OCI-LY3 (cell line): ENCODE measurements around the gene C21orf91.

Experiments
- H2AFZ ChIP-seq: fragments of 200-600, 300-600 bp; shearing (Covaris generic); 2 replicates; pipeline ENCODE4 v1.6.0; 2014; ENCODE audit warnings: antibody characterized with exemption, low read depth, low read length
- H3K27ac ChIP-seq: fragments of 200-600, 300-600 bp; sonication (generic); 2 replicates; pipeline ENCODE4 v1.5.1; 2014; ENCODE audit warnings: mild to moderate bottlenecking, low read length, moderate library complexity, mixed read lengths
- H3K27me3 ChIP-seq: fragments of 200-600, 300-600 bp; sonication (generic); 2 replicates; pipeline ENCODE4 v1.6.1; 2014; ENCODE audit warnings: low read depth, low read length, mixed read lengths
- H3K36me3 ChIP-seq: fragments of 200-600, 300-600 bp; sonication (generic); replicated peaks from 2 replicates; pipeline ENCODE3; 2014; ENCODE audit warnings: low read depth, low read length, mixed read lengths
- H3K4me1 ChIP-seq: fragments of 300-600, 200-600 bp; sonication (generic); 2 replicates; pipeline ENCODE4 v1.6.1; 2014; ENCODE audit warnings: low read length, mixed read lengths
- H3K4me2 ChIP-seq: fragments of 200-600, 300-600 bp; sonication (generic); 2 replicates; pipeline ENCODE4 v1.6.1; 2014; ENCODE audit warnings: low read length, mixed read lengths
- H3K4me3 ChIP-seq: fragments of 300-600, 200-600 bp; sonication (generic); 2 replicates; pipeline ENCODE4 v1.5.1; 2014; ENCODE audit warnings: antibody characterized with exemption, mild to moderate bottlenecking, low read length, moderate library complexity
- H3K79me2 ChIP-seq: fragments of 300-600, 200-600 bp; shearing (Covaris generic); 2 replicates; pipeline ENCODE4 v1.6.1; 2014; ENCODE audit warnings: mild to moderate bottlenecking, low read length, mixed read lengths
- H3K9ac ChIP-seq: fragments of 300-600, 200-600 bp; shearing (Covaris generic); 2 replicates; pipeline ENCODE4 v1.6.0; 2014; ENCODE audit warnings: mild to moderate bottlenecking, low read length, moderate library complexity
- H3K9me3 ChIP-seq: fragments of 200-600, 300-600 bp; shearing (Covaris generic); 2 replicates; pipeline ENCODE4 v1.6.1; 2014; ENCODE audit warnings: low read length, mixed read lengths; ENCODE audit not compliant: insufficient read depth
- H4K20me1 ChIP-seq: fragments of 200-600, 300-600 bp; sonication (generic); 2 replicates; pipeline ENCODE4 v1.6.1; 2016; ENCODE audit warnings: low read length, mixed read lengths; ENCODE audit not compliant: insufficient read depth
- EZH2phosphoT487 ChIP-seq: fragments of 200-600 bp; shearing (Covaris generic); IDR thresholded peaks from 2 replicates; pipeline ENCODE4 v1.6.1; 2018; ENCODE audit warnings: antibody characterized with exemption, mixed run types, low read depth
- TF ChIP-seq, protein P1 (sequence below): fragments of 200-600, 300-600 bp; sonication (generic); IDR thresholded peaks from 2 replicates; pipeline ENCODE4 v1.5.1; 2014; ENCODE audit warnings: antibody characterized with exemption, low read length, low read depth

The C21orf91 gene

DNA sequence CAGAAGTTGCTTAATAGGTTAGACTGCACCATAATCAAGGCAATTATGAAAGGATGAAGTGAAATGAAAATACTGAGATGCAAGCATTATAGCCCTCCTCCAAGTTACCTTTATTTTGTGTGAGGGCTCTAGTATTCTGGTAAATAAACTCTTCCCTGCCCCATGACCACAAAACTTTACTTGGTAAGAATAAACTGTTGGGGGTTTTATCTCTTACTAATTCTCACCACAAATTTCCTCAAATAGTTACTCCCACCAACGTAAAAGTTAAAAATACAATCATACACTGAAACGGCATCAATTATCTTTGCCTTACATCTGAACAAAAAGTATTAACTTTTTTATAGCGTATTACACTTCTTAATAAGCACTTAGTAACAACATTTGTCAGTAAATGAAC lies 29.5 kb downstream of the C21orf91 start:
- Histone ChIP-seq H3K79me2 (no peaks in the 10 kb centered on the region), H3K4me3 (no peak overlapping the region), H3K36me3 (peaks cover 31% of the 10 kb centered on the region), H4K20me1 (no peaks in the 10 kb centered on the region), H2AFZ (no peak overlapping the region), H3K9ac (no peak overlapping the region), H3K9me3 (peaks cover 12% of the 10 kb centered on the region; the same call in 1 of the 2 replicates), H3K27me3 (no peaks in the 10 kb centered on the region), H3K4me2 (no peak overlapping the region), H3K27ac (no peak overlapping the region), H3K4me1 (peaks cover 41% of the 10 kb centered on the region)
- TF ChIP-seq EZH2phosphoT487, result no peak
- TF ChIP-seq, protein P1, sequence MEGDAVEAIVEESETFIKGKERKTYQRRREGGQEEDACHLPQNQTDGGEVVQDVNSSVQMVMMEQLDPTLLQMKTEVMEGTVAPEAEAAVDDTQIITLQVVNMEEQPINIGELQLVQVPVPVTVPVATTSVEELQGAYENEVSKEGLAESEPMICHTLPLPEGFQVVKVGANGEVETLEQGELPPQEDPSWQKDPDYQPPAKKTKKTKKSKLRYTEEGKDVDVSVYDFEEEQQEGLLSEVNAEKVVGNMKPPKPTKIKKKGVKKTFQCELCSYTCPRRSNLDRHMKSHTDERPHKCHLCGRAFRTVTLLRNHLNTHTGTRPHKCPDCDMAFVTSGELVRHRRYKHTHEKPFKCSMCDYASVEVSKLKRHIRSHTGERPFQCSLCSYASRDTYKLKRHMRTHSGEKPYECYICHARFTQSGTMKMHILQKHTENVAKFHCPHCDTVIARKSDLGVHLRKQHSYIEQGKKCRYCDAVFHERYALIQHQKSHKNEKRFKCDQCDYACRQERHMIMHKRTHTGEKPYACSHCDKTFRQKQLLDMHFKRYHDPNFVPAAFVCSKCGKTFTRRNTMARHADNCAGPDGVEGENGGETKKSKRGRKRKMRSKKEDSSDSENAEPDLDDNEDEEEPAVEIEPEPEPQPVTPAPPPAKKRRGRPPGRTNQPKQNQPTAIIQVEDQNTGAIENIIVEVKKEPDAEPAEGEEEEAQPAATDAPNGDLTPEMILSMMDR, result no peak

DNA sequence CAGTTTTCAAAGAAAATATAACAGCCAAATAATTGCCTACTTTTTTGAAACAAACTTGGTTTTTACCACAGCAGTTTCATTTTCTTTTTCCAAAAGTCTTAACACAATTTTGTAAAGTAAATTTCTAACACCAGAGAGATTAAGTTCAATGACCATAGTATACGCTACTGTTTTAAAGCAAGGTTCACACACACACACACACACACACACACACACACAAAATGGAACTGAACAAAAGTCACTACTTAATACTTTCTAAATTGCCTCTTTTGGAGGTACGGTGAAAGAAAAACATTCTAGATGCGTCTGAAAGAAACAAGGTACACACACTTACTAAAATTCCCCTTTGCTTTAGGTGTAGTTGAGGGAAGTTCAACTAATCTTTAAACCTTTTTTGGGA lies 30.1 kb downstream of the C21orf91 start:
- Histone ChIP-seq H3K27me3 (no peaks in the 10 kb centered on the region), H3K79me2 (no peaks in the 10 kb centered on the region), H3K4me3 (no peak overlapping the region), H4K20me1 (no peaks in the 10 kb centered on the region), H3K36me3 (peaks cover 31% of the 10 kb centered on the region), H3K27ac (no peak overlapping the region), H3K4me2 (peak overlapping the region; percentile 41), H3K9ac (no peak overlapping the region), H3K9me3 (peaks cover 12% of the 10 kb centered on the region; the same call in 1 of the 2 replicates), H3K4me1 (peaks cover 40% of the 10 kb centered on the region), H2AFZ (no peak overlapping the region)
- TF ChIP-seq, protein P1, result no peak
- TF ChIP-seq EZH2phosphoT487, result no peak

DNA sequence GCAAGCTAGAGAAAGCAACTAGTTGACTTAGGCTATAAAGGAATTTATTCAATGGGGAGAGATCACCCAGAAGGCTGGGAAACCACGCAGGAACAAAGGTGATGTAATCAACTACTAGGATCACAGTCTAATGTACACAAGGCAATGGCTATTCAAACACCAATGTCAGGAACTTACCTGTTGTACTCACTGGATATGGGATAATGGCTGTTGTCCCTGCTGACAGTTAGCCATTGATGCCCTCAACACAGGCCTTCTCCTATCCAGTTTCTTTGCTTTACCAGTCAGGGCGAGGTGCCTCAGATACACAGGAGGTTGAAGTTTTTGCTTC lies 32.3 kb downstream of the C21orf91 start:
- no peak overlapping the region for H2AFZ ChIP-seq
- H3K27ac ChIP-seq, result no peak overlapping the region
- H3K79me2 ChIP-seq, result no peaks in the 10 kb centered on the region
- H3K4me3 ChIP-seq, result no peak overlapping the region
- H3K9ac ChIP-seq, result no peak overlapping the region
- no peak for TF ChIP-seq EZH2phosphoT487
- TF ChIP-seq, protein P1, result no peak
- H3K4me2 ChIP-seq, result no peak overlapping the region
- H4K20me1 ChIP-seq, result no peaks in the 10 kb centered on the region
- H3K4me1 ChIP-seq, result peaks cover 52% of the 10 kb centered on the region
- peaks cover 12% of the 10 kb centered on the region; the same call in 1 of the 2 replicates for H3K9me3 ChIP-seq
- H3K36me3 ChIP-seq, result peaks cover 41% of the 10 kb centered on the region
- H3K27me3 ChIP-seq, result no peaks in the 10 kb centered on the region

DNA sequence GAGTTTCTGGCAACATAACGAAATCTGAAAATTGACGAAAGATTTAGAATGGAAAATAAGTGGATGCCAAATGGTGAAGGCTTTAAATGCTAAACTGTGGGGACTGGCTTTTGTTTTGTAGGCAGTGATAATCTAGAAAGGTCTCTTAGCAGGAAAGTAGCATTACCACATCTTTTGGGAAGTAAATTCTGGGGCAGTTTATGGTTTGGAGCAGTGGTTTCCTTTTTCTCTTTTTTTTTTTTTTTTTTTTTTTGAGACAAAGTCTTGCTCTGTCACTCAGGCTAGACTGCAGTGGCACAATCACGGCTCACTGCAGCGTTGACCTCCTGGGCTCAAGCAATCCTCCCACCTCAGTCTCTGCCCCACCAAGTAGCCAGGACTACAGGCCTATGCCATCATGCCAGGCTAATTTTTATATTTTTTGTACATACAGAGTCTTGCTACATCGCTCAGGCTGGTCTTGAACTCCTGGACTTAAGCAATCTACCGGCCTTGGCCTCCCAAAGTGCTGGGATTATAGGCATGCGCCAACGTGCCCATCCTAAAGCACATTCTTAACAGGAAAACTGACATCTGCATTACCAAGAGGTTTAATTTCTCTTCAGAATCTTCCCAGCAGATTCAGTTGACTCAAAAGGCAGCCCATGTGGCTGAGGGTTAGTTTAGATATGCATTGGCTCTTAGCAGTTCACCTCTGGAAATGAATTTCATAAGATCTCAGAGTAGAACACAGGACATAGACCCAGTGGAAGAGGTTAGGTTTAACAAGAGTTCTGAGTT lies 32.9 kb downstream of the C21orf91 start:
- no peaks in the 10 kb centered on the region for H3K79me2 ChIP-seq
- H2AFZ ChIP-seq, result no peak overlapping the region
- H3K4me1 ChIP-seq, result peaks cover 57% of the 10 kb centered on the region
- no peaks in the 10 kb centered on the region for H4K20me1 ChIP-seq
- H3K9me3 ChIP-seq, result peaks cover 12% of the 10 kb centered on the region; the same call in 1 of the 2 replicates
- H3K27me3 ChIP-seq, result no peaks in the 10 kb centered on the region
- no peak overlapping the region for H3K9ac ChIP-seq
- no peak overlapping the region; the same call in 1 of the 2 replicates for H3K4me2 ChIP-seq
- peak overlapping the region; percentile 98; the same call in 1 of the 2 replicates for H3K27ac ChIP-seq
- peaks cover 45% of the 10 kb centered on the region for H3K36me3 ChIP-seq
- 0 out of 2 replicates have a peak overlapping the region, but pooled peaks have one; percentile 59 for H3K4me3 ChIP-seq
- TF ChIP-seq EZH2phosphoT487, result no peak
- TF ChIP-seq, protein P1, result no peak
